Fibroblast of lung (primary cell): ENCODE data around the gene ABCG8. TPM values are rescaled to one million over a fixed set of nuclear protein-coding genes. Genes with fewer than 3 reads are reported as not detected.

Experiments used
- DNase-seq, 2 donors: peaks; one replicate each; pipeline versions ENCODE4 v3.0.0 to v3.0.0-alpha.2; 2010; ENCODE audit warnings: low read depth in 2 of 2
- H2AFZ ChIP-seq: 2 replicates; pipeline ENCODE4 v1.5.1; 2012; ENCODE audit warnings: low read length, control low read depth, inconsistent platforms
- H3K27ac ChIP-seq: 2 replicates; pipeline ENCODE4 v1.5.1; 2011; ENCODE audit warnings: low read length, control low read depth; ENCODE audit not compliant: insufficient read depth
- H3K27me3 ChIP-seq: 2 replicates; pipeline ENCODE4 v1.5.1; 2011; ENCODE audit warnings: mild to moderate bottlenecking, low read length; ENCODE audit not compliant: control insufficient read depth, insufficient read depth
- H3K36me3 ChIP-seq: 2 replicates; pipeline ENCODE4 v1.5.1; 2011; ENCODE audit warnings: low read length; ENCODE audit not compliant: control insufficient read depth, insufficient read depth
- H3K4me1 ChIP-seq: 2 replicates; pipeline ENCODE4 v1.5.1; 2011; ENCODE audit warnings: low read length; ENCODE audit not compliant: control insufficient read depth, insufficient read depth; ENCODE audit errors: extremely low read depth
- H3K4me2 ChIP-seq: 2 replicates; pipeline ENCODE4 v1.5.1; 2011; ENCODE audit warnings: low read length, control low read depth; ENCODE audit not compliant: insufficient read depth; ENCODE audit errors: extremely low read depth
- H3K4me3 ChIP-seq, 4 experiments: fragments of 200-600 bp in 1 of 4; sonication (generic) in 1 of 4; replicated peaks in 1 of 4; 2 replicates each; pipeline ENCODE4 v1.5.1; 2011 to 2016; ENCODE audit warnings: low read length in 4 of 4, low read depth in 3 of 4, mild to moderate bottlenecking in 3 of 4, control low read depth in 2 of 4, inconsistent platforms in 1 of 4, mixed read lengths in 1 of 4; ENCODE audit not compliant: insufficient read depth in 1 of 4; ENCODE audit errors: control extremely low read depth in 1 of 4
- H3K79me2 ChIP-seq: 2 replicates; pipeline ENCODE4 v1.5.1; 2012; ENCODE audit warnings: mild to moderate bottlenecking, low read length, inconsistent platforms; ENCODE audit not compliant: control insufficient read depth, insufficient read depth
- H3K9ac ChIP-seq: 2 replicates; pipeline ENCODE4 v1.5.1; 2011; ENCODE audit warnings: mild to moderate bottlenecking, low read length, control low read depth; ENCODE audit not compliant: insufficient read depth
- H3K9me3 ChIP-seq: 2 replicates; pipeline ENCODE4 v1.5.1; 2012; ENCODE audit warnings: low read depth, low read length; ENCODE audit not compliant: control insufficient read depth, insufficient read depth
- H4K20me1 ChIP-seq: 2 replicates; pipeline ENCODE4 v1.5.1; 2011; ENCODE audit warnings: low read length; ENCODE audit not compliant: control insufficient read depth, insufficient read depth; ENCODE audit errors: extremely low read depth
- CTCF ChIP-seq, 2 donors: IDR thresholded peaks in 1 of 2; conservative IDR thresholded peaks in 1 of 2; 1 replicate in 1 of 2; 2 replicates in 1 of 2; pipeline ENCODE4 v1.5.1; 2011 to 2012; ENCODE audit warnings: low read length in 2 of 2, control low read depth in 1 of 2, inconsistent platforms in 1 of 2, low read depth in 1 of 2, mild to moderate bottlenecking in 1 of 2
- EZH2 ChIP-seq: IDR thresholded peaks from 2 replicates; pipeline ENCODE4 v1.5.1; 2012; ENCODE audit warnings: low read length, control low read depth, mild to moderate bottlenecking; ENCODE audit errors: missing control alignments
- polyA plus RNA-seq, 2 donors: library from polyadenylated mRNA; depleted of rRNA in 1 of 2; stranded (reverse) in 1 of 2; unstranded in 1 of 2; fragments of >200 nt; gene quantifications; 2 replicates each; pipeline ENCODE4 v1.2.1, GENCODE V29; 2011 to 2012; ENCODE audit warnings: missing spikeins in 1 of 2
- total RNA-seq: library from RNA; depleted of rRNA; stranded (reverse); fragments of >200 nt; gene quantifications from 2 replicates; pipeline ENCODE4 v1.2.1, GENCODE V29; 2014

Gene ABCG8
- total and polyA plus RNA-seq, 2 donors (not counting 1 experiment from before 2014, with no cell fraction given) = not detected

GRCh38 chr2:43846140-43846793 lies 7.5 kb downstream of the ABCG8 start:
- Histone ChIP-seq H3K79me2 (no peaks in the 10 kb centered on the region), H3K27me3 (peaks cover 26% of the 10 kb centered on the region), H2AFZ (no peak overlapping the region), H3K4me2 (no peak overlapping the region), H3K4me1 (no peaks in the 10 kb centered on the region), H3K9me3 (no peaks in the 10 kb centered on the region), H4K20me1 (no peaks in the 10 kb centered on the region), H3K9ac (no peak overlapping the region), H3K36me3 (no peaks in the 10 kb centered on the region), H3K4me3 (no peak overlapping the region), H3K27ac (no peak overlapping the region)
- DNase-seq = no peak
- TF ChIP-seq CTCF (conservative IDR thresholded peaks at IDR 0.05 in 1 of 2, IDR thresholded peaks at IDR 0.05 in 1 of 2; ENCODE audit: low read depth in 1 of 2, low read length in 2 of 2) = no peak
- no peak for TF ChIP-seq EZH2

- no peak overlapping the region for H3K4me2 ChIP-seq
Observed at GRCh38 chr2:43848214-43848613, 9.4 kb downstream of the ABCG8 start.

More at GRCh38 chr2:43848214-43848613, 9.4 kb downstream of the ABCG8 start:
- peaks cover 17% of the 10 kb centered on the region for H3K27me3 ChIP-seq
- H2AFZ ChIP-seq = no peak overlapping the region
- H3K9ac ChIP-seq = no peak overlapping the region
- no peaks in the 10 kb centered on the region for H3K4me1 ChIP-seq
- no peaks in the 10 kb centered on the region for H3K9me3 ChIP-seq
- H3K4me3 ChIP-seq = no peak overlapping the region
- no peak overlapping the region for H3K27ac ChIP-seq
- peak in 1 of 2 donors; percentile 3 for DNase-seq
- no peaks in the 10 kb centered on the region for H3K79me2 ChIP-seq
- TF ChIP-seq EZH2 = no peak
- TF ChIP-seq CTCF (conservative IDR thresholded peaks at IDR 0.05 in 1 of 2, IDR thresholded peaks at IDR 0.05 in 1 of 2; ENCODE audit: low read depth in 1 of 2, low read length in 2 of 2) = no peak
- no peaks in the 10 kb centered on the region for H4K20me1 ChIP-seq
- H3K36me3 ChIP-seq = no peaks in the 10 kb centered on the region
